HG02943 (cell line): ENCODE measurements around the gene HEPACAM.

ENCODE experiments used
- ATAC-seq: cut with Tn5 transposase; IDR thresholded peaks from one replicate; pipeline ENCODE4 v1.9.1; 2021; ENCODE audit warnings: mild to moderate bottlenecking, low read depth, moderate library complexity; ENCODE audit not compliant: unreplicated experiment

Gene HEPACAM

DNA sequence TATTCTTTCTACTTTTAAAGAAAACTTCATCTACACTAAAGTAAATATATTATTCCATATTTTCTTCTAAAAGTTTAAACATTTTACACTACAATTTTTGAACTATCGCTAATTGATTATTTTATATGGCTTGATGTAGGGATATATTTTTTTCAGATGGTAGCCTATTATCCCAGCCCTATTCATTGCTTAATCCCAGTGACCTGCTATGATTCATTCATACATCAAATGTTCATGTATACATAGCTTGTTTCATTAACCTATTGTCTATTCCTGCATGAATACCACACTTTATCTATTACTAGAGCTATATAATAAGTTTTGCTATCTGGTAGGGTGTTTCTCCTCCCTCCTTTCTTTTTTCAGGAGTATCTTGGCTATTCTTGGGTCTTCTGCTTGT, 33.2 kb downstream of the HEPACAM start:
- no peak for ATAC-seq

DNA sequence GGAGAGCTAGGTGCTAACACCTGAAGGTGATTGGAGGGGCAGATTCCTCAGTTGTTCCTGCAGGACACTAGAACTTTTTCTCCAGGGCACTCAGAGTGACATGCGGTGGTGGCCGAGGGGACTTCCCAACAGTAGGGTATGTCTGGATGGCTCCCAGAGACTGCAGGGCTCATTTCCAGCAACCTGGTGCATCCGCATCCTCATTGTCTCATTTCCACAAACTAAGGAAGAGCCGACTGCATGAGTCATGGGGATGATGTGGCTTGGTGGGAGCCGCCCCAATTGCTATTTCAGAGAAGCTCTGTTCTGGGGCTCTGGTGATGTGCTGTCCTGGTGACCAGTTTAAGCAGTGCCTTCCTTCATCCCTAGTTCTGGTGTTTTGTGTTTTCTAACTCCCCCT, 35.4 kb downstream of the HEPACAM start:
- ATAC-seq, result no peak

- ATAC-seq, result no peak
Observed at GRCh38 chr11:124899383-124900145, 36.3 kb downstream of the HEPACAM start.

GRCh38 chr11:124898711-124899110, 37.1 kb downstream of the HEPACAM start:
- ATAC-seq, result no peak

DNA sequence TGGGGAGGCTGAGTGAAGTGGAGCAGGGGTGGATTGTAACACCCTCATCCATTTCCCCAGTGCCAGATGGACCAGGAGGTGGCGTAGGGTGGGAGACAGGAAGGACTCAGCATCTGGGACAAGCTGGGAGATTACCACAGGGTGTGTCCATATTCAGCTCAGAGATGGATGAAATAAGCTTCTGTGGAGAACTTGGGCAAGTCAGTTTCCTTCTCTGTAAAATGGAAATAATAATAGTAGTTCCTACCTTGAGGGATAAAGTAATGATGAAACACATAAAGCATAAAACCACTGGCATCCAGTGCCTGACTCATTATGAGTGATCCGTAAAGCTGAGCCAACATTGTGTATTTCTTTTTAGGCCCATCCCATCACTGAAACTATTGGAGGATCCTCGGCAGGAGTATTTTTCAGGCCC, 37.6 kb downstream of the HEPACAM start:
- ATAC-seq, result no peak

- no peak for ATAC-seq
Observed at GRCh38 chr11:124897674-124898262, 38.1 kb downstream of the HEPACAM start, which contains the start of gene ROBO4. Gene ROBO4 (minus strand): TSS chr11:124897865. CDS start chr11:124897795, 70 bp downstream.

- no peak for ATAC-seq
Observed at GRCh38 chr11:124896821-124897391, 38.9 kb downstream of the HEPACAM start.

DNA sequence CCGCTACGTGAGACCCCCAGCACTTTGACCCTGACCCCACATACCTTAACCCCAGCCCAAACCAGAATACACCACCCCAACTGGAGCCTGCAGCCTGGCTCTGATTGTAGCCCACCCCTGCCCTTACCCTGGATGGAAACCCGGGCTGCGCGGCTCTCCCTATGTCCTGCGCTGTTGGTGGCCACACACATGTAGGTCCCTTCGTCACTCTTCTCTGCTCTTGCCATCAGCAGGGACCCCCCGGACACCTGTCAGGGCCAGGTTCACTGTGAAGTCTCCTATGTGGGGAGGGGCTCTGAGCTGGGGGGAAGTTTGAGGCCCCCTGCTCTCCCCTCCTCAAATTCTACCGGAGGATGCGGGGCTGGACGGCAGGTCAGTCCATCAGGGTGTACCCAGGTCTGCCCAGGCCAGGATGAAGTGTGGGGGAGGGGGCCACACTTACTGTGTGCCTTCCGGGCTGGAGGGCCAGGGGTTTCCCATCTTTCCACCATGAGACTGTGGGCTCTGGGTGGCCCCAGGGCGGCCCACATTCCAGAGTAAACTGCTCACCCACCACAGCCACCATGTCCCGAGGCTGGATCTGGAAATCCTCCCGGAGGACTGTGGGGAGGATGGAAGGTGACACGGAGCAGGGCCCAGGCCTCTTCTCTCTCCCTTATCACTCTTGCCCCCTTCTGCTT, 39.6 kb downstream of the HEPACAM start:
- no peak for ATAC-seq

GRCh38 chr11:124895471-124895971, 40.3 kb downstream of the HEPACAM start:
- ATAC-seq, result no peak

DNA sequence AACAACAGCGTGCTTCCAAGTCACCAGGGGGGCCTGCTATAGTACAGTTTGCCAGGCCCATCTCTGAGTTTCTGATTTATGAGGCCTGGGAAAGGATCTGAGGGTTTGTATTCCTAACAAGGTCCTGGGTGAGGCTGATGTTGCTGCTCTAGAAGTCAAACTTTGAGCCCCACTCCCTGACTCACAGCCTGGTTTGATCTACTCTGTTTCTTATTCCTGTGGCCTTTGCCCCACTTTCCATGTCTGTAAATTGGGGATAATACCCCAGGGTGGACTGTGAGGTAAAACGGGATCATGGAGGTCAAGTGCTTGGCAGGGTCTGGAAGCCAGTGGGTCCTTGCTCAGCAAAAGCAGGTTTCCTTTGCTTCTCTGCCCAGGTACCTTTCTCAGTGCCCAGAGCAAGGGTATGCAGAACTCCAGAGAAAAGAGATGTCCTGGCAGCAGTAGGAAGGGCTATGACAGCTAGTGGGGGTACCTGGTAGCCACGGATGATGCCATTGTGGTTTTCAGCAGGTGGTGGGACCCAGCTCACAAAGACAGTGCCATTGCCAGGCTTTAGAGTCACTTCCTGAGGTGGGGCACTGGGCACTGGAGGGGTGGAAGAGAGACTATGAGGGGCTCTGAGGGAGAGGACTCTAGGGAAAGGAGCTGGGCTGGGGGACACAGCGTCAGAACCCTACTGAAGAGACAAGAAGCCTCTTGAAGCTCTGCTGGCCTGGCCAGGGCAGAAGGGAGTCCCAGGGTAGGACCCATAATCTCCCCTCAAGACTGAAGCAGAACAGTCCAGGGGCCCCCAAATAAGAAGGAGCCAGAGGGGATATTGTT, 41.0 kb downstream of the HEPACAM start:
- no peak for ATAC-seq

- ATAC-seq, result no peak
Observed at GRCh38 chr11:124893781-124894401, 42.0 kb downstream of the HEPACAM start.

- ATAC-seq, result no peak
Observed at GRCh38 chr11:124892750-124893454, 42.9 kb downstream of the HEPACAM start.

DNA sequence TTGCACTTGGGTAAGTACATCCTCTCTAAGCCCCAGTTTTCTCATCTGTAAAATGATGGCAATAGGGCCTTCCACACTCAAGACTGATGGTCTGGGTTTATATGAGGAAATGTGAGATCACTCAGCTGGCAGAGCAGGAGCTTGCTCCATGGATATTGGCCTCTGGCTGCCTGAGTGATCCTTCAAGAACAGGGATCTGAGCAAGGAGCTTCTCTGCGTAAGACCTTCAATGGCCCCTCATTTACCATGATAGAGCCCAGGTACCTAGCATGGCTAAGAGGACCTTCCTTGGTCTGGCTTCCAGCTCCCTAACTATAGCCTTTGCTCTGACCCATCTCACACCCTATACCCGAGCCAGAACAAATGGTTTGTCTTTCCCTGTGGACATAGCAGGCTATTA, 43.7 kb downstream of the HEPACAM start:
- ATAC-seq, result no peak

DNA sequence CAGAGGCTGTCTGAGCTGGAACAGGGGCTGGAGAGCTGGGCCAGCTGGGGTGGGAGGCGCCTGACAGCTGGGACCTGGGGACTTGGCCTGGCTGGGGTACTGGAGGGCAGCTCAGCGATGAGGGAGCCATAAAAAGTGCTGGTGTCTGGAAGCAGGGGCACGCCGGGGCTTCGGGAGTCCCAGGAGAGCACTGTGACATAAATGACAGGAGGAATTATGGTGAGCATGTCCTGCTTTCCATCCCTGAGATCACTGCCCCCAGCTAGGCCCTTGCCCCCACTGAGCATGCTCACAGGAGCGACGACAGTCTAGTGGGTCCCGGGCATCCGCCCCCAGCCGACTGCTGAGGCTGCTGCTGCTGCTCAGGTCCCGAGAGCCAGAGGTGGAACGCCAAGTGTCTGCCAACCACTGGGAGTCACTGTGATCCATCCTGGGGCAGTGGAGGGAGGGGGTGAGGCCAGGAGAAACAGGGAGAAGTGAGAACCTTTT, 44.4 kb downstream of the HEPACAM start:
- no peak for ATAC-seq

DNA sequence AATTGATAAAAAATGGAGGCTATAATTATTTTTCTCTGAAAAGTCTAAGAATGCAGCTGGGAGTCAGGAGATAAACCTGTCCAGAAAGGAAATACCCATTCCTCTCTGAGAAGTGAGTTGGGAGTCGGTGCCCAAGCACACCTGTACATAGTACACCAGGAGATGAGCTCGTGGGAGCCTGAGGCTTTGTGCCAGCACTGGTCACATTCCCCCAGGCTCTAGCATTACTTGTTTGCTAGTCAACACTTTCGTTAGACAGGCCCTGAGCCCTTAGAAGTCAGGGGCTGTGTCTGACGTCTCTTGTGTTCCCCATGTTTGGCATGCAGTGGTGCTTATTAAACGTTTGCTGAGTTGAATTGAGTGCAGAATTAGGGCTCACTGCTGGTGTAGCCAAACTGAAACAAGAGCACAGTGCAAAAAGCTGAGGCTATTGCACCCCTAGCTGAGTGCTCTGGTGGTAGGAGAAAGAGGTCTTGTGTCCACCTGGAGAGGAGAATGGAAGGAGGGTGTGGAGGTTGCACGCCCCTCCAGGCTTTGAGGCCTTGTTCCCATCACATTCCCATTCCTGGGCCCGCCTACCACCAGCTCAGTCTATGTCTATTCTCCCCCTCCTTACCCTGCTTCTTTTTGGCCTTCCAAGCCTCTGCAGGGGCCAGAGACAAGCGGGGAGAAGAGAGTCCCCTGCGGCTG, 45.0 kb downstream of the HEPACAM start:
- no peak for ATAC-seq

DNA sequence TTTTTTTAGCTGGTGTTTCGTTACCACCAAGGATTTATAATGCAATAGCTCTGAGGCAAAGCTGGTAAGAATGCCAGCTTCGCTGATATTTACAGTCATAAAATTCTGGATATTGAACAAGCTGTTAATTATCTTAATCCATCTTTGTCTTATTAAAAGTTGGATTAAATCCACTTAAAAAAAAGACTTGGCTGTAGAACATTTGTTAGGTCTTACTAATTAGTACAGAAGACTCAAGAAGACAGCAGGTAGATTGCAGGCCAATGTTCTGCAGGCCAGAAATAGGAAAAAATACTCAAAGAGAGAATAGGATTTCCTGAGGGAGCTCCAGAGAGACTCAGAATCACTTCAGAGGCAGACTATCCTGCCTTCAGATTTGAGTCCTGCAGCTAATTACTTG, 45.7 kb downstream of the HEPACAM start:
- ATAC-seq, result no peak

DNA sequence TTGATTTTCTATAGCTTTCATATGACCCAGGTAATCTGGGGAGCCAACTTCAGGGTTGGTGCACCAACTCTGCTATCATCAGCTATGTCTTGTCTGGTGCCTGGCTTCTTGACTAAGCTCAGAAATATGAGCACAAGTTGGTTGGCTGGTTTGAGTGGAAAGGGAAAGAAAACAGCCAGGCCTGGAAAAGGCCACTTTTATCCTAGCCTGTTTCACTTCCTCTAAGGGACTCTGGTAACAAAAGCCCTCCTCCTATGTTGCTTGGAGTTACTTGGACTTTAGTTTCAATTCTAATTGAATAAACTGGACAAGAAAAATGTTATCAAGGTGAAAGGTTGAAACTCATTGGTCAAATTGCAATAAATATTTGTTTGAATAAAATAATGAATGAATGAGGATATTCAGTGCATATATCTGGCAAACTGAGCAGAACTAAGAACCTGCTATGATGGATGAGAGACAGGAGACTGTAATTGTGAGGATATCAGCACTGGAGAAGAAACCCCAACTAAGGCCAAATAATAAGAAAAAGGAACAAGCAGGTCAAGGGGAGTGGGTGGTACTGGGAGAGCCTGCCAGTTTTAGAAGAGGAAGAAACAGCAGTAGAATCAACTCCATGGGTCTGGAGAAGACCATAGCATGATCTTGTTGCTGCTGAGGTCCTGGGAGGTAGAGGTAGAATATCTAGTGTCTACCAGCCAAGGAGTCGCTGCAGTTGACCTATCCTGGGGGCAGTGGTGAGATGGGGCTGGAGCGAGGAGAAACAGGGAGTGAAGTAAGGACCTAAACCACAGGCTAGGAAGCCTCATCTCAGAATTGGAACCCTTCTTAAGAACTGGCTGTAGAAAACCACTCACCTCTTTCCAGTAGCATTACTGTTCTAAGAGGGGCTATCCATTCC, 46.4 kb downstream of the HEPACAM start:
- no peak for ATAC-seq

DNA sequence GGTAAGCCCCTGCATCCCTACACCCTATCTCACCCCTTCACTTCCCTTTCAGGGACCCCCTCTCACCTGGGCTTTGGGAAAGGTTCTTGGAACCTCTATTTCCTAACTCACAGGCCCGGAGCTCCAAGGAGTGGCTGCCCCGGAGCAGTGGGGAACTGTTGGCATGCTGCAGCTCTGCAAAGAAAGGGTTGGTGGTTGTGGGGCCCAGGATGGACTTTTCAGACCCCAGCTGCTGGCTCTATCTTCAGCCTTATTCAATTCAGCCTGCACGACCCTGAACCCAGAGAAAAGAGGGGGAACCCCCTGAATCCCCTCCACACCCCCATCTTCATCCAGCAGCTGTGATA, 48.2 kb downstream of the HEPACAM start:
- no peak for ATAC-seq
